GOT3 (cell line): ENCODE measurements around the gene DRGX.

Experiments used
- DNase-seq: peaks from one replicate; lab custom pipeline; 2025; ENCODE audit warnings: mixed read lengths; lab: John Stamatoyannopoulos, UW

DRGX gene

GRCh38 chr10:49407552-49408137, 11.8 kb upstream of the DRGX start:
- peak; percentile 33 for DNase-seq

- DNase-seq: no peak
Measured at GRCh38 chr10:49407151-49407550, 11.3 kb upstream of the DRGX start.

- DNase-seq: no peak
Measured at GRCh38 chr10:49404321-49404878, 8.5 kb upstream of the DRGX start.

- DNase-seq: no peak
Measured at GRCh38 chr10:49403363-49403762, 7.5 kb upstream of the DRGX start.

- DNase-seq: no peak
Measured at GRCh38 chr10:49400365-49400764, 4.5 kb upstream of the DRGX start.

- no peak for DNase-seq
Measured at GRCh38 chr10:49398986-49399385, 3.1 kb upstream of the DRGX start.

- DNase-seq: no peak
Measured at GRCh38 chr10:49398000-49398861, 2.3 kb upstream of the DRGX start.

GRCh38 chr10:49397036-49397999, 1.4 kb upstream of the DRGX start:
- DNase-seq: no peak

- DNase-seq: no peak
Measured at GRCh38 chr10:49396666-49396999, 744 bp upstream of the DRGX start.

- DNase-seq: no peak
Measured at GRCh38 chr10:49394933-49395740, 752 bp downstream of the DRGX start.

GRCh38 chr10:49393757-49394156, 2.1 kb downstream of the DRGX start:
- DNase-seq: no peak

- no peak for DNase-seq
Measured at GRCh38 chr10:49393301-49393700, 2.6 kb downstream of the DRGX start.

- DNase-seq: no peak
Measured at GRCh38 chr10:49389361-49389933, 6.4 kb downstream of the DRGX start.

- no peak for DNase-seq
Measured at GRCh38 chr10:49388161-49388560, 7.7 kb downstream of the DRGX start.

- DNase-seq: no peak
Measured at GRCh38 chr10:49387071-49387470, 8.8 kb downstream of the DRGX start.

- DNase-seq: no peak
Measured at GRCh38 chr10:49385939-49386922, 9.7 kb downstream of the DRGX start.

GRCh38 chr10:49384268-49384953, 11.5 kb downstream of the DRGX start:
- DNase-seq: no peak

GRCh38 chr10:49383853-49384252, 12.0 kb downstream of the DRGX start:
- DNase-seq: no peak

GRCh38 chr10:49382826-49383225, 13.1 kb downstream of the DRGX start:
- no peak for DNase-seq
